ENCODE results near the gene PRDM1.

- no peak for TF ChIP-seq POLR2A (IDR thresholded peaks at IDR 0.05; ENCODE audit: low read depth, low read length)
- TF ChIP-seq POLR2AphosphoS5 (IDR thresholded peaks at IDR 0.05; ENCODE audit: low read depth, low read length): no peak
These were observed 35.6 kb upstream of the PRDM1 start for GRCh38 chr6:106050538-106050937.

Measured in GM12892 (cell line).